NCI-H2227 treated with DMSO at 0.1 percent for 48 hours (cell line): ENCODE results near the gene SENP8.
A peak's percentile ranks its signal among the peaks of the same experiment; 100 is the strongest.

Source experiments
- DNase-seq: peaks from one replicate; lab custom pipeline; 2025; lab: John Stamatoyannopoulos, UW

SENP8 gene

DNA sequence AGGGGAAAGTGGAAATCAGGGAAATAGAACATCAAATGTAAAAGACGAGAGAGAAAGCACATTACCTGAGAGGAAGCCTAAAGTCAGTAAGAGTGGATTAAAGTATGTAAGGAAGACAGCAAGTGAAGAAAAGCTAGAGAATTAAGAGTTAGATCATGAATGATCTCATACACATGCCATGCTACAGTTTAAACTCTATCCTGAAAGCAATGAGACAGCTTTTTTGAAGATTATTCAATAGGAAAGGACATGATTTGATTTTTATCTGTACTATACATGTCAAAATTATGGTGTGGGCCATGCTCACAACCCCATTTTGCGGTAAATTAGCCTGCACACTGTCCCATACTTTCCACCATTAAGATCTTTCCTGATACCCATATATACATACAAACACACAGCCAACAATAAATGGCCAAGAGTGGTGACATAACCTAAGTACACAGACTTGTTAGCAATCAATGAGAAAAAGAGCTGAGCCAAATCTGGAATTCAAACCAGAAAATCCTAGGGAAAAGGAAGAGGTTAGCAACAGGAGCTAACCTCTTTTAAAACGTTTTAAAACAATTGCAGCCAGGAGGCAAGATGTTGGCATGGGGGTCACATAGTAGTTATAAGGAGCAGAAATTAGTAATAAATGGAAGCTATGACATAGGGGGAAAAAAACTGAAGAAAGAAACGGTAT, 4.7 kb upstream of the SENP8 start:
- DNase-seq: no peak

DNA sequence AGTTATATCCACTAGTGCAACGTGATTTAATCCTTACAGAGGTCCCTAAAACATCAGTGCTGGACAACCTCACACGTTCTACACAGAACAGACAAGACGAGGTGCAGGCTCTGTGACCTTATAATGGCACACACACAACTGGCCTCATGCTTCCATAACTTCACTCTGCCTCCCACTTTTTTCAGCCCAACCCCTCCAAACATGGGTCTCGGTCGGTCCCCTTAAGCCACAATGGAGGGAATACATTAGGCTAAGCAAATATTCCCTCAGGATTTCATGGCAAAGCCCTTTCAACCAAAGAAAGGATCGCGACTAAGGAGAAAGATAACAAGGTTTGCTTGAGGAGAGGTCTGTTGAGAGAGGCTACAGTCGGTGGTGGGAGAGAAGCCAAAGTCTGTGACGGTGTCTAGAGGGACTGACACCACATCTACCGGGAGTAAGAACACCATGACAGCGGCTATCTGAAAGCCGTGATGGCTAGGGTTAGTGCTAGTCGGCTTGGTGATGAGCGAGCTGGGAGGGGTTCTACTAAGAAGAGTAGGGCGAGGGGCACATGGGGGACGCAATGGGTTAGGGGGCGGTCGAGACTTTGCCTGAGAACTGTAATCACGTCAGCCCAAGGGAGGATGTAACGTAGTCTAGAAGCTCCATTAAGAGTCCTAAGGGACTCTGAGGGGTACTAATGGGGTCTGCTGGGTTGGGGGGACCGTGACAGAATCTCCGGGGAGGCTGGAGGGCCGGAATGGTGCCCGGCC, 1.3 kb upstream of the SENP8 start:
- DNase-seq: no peak

DNA sequence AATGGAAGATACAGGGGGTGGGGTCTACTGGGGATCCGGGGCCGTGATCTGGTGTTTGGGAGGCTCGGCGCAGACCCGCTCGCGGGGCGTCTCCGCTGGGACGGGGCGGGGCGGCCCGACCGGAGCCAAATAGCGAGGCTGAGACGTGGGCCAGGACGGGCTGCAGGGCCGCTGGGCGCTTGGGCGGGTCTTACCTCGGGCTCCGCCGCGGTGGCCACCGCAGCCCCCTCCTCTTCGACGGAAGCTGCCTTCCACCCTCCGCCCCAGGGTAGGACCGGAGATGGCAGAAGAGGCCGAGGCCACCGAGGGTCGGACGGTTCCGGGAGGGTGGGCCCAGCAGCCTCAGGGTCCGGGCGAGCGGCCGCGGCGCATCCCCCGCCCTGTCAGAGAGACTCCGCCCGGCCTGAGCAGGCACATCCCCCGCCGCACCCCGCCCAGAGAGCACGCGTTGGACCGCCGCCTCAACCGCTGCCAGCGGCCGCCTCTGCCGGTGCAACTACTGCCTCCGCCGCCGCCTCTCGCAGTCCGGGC, 652 bp upstream of the SENP8 start:
- DNase-seq: no peak

DNA sequence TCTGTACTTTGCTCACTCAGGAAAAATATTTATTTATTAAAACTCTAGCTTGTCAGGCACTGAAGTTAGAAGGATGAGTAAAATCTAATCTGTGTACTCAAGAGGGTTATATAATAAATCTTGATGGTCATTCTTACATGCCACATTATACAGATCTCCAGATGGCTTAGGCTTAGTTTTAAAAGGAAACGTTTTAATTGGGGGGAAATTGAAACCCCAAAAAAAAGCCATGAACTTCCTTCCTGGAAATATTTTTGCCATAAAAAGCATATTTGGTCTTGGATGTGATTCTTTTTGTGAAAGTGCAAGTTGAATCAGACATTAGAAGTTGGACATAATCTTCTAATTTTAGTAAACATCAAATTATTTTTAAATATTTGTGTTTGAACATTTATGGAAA, 6.0 kb downstream of the SENP8 start:
- no peak for DNase-seq

DNA sequence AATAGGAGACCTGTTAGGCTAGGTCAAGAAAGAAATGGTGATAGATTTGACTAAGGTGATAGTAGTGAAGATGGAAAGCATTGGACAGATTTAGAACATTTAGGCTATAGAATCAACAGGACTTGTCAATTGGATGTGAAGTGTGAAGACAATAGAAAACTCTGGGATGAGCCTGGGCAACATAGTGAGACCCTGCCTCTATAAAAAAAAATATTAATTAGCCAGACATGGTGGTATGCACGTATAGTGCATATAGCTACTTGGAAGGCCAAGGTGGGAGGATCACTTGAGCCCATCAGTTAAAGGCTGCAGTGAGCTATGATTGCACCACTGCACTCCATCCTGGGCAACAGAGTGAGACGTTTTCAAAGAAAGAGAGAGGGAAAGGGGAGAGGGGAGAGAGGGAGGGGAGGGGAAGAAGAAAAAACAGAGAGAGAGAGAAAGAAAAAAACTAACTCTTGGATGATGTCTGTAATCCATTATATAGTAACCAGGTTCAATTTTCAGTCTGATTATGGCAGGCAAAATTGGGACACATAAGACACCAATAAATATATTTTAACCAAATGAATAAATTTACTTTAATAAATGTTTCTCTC, 9.6 kb downstream of the SENP8 start:
- DNase-seq: no peak

DNA sequence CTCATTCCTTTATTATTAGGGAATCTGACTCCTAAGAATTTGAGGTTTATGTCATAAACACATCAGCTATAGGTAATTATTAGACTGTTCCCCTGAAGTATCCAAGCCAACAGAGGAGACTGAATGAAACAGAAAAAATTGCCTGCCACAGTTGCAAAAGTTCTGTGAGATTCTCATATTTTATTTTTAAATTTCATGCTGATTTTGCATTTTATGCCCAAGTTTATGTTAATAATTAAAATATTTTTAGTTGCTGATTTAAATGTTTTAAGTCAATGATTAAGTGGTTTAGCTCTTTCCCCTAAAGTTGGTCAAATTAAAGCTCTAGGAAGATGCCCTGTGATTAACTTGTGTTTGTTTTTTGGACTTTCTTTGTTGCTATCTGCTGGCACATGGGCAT, 10.2 kb downstream of the SENP8 start:
- DNase-seq: no peak

DNA sequence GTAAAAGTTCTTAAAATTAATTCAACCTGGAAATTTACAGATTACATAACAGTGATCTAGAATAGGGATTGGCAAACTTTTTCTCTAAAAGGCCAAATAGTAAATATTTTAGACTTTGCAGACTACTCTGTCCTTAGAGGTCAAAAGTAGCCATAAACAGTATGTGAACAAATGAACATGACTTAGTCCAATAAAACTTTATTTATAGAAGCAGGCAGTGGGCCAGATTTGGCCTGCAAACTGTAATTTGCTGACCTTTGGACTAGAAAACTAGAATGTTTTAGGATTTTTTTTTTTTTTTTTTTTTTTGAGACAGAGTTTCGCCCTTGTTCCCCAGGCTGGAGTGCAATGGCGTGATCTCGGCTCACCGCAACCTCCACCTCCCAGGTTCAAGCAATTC, 12.1 kb downstream of the SENP8 start:
- DNase-seq: no peak

DNA sequence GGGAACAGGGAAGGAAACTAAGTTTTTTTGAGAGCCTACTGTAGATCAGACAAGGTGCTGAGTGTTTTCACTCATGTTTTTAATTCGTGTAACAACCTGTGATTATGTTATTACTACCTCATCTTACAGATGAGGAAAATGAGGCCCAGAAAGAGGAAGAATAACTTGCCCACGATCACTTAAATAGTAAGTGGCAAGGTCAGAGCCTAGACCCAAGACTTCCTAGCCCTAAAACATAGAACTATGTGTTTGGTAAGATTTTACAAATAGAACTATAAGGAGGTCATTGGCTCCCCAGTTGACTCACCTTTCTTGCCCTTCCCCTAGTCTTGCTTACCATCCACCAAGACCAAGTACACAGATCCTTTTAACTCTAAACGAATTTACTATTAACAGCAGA, 13.7 kb downstream of the SENP8 start:
- no peak for DNase-seq

DNA sequence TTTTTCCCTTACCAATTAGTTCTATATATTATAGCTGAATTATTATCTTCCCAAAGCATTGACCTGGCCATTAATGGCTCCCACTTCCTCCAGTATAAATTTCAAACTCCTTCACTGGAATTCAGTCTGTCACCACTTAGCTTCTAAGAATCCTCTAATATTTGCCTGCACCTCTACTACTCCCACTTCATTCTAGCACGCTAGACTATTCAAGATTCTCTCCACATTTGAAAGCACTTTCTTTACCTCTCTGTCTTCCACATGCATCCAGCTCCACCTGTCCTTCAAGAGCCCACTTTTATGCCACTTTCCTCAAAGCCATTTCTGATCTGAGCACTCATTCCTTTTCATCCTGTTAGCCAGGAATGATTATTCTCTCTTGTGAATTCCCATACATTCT, 15.0 kb downstream of the SENP8 start:
- no peak for DNase-seq

DNA sequence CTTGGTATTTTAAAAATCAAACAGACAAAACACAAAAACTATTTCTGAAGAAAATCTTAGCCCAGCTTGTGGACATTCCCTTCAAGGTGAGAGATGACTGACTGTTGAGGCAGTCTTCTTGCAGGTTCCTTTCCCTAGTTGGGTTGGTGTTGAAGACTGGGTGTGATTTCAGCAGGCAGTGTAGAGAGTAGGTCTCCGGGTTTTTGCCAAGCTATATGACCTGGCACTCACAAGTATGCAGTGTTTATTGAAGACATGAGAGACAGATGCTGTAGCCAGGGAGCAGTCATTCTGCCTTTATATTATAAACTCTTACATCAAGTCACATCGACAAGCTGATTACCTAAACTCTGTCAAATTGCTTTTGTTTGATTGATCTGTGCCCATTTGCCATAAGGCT, 17.5 kb downstream of the SENP8 start:
- DNase-seq: no peak

DNA sequence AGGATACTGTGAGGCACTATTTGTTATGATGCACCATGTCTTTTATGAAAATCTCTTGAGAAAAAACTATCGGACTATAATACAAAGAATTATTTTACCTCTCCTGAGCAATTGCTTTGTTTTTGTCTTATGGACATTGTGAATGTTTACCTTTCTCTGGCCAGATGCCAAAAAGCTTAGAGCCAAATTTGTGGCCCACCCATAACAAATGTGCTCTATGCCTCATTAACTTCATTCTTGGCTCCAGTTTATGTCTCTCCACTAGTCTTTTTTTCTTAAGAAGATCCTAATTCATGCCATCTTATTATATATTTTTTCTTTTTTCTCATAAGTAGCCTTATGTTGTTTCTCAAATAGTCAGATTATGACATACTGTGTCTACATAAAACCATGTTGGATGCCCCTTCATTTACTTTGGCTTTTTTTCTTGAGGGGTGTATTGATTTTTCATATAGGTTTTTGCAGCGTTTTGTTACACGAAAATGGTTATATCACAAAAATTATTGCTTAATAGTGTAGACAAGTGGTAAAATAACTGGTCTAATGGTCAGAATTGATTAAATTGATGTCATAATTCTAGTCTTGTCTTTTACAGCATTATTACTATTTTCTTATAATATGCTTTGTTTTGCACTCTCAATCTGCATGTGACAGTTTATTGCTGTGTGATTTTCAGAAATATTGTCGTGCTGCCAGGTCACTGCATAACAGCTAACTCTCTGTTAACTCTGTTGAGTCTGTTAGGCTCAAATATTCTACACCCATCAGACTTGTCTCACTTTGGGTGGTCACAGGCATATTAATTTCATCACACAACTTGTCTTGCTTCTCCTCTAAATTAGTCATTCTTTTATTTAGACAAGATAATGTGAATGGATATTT, 18.2 kb downstream of the SENP8 start:
- DNase-seq: no peak

DNA sequence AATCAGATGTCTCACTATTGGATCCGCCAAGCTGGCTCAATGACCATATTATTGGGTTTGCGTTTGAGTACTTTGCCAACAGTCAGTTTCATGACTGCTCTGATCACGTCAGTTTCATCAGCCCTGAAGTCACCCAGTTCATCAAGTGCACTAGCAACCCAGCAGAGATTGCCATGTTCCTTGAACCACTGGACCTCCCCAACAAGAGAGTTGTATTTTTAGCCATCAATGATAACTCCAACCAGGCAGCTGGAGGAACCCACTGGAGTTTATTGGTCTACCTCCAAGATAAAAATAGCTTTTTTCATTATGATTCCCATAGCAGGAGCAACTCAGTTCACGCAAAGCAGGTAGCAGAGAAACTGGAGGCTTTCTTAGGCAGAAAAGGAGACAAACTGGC, 21.5 kb downstream of the SENP8 start:
- no peak for DNase-seq

DNA sequence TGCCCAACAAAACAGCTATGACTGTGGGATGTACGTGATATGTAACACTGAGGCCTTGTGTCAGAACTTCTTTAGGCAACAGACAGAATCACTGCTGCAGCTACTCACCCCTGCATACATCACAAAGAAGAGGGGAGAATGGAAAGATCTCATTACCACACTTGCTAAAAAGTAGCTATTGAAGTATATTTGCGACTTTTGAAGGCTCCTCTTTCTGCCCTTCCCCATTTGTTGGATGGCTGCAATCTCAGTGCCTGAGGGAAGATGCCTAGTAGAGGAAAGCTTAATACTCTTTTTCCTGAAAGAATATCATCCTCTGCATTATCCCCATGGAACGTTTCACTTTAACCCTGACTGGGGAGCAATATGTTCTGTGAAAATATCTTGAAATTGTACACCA, 21.9 kb downstream of the SENP8 start:
- no peak for DNase-seq

DNA sequence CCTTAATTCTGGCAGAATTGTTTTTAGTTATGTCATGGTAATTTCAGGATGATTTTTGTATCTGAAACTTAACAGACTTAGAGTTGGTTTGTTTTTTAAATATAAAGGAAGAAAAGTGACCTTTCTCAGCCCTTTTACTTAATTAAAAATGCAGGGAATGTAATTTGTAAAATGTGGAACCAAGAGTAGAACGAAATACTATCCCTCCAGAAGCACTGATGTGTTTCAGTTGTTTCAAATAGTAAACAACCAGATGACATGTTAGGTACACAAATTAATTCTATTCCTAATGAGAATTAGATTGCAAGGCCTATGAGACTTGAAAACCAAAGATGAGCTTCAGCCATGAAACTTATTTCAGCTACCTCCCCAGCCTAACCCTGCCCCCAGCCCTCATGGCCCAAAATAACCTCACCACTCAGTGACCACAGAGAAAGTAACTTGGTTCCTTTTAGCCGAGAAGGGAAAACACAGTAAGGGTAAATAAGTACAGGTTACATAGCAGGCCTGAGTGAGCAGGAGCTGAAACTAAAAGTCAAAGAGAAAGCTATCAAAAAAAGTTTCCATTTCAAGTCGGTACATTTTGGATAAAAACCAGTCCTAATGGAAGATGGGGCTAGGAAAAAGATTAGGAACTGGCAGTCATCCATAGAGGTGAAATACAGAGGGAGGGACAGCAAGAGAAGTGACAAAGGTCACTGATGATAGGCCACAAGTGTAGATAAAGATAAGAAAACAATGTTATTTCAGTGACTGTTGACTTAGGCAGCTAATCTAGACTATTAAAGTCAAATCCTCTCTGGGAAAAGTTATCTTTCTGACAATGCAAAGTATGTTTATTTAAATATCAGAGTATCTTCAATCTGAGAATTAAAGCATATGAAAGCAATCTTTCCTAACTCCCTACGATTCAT, 23.2 kb downstream of the SENP8 start:
- no peak for DNase-seq

DNA sequence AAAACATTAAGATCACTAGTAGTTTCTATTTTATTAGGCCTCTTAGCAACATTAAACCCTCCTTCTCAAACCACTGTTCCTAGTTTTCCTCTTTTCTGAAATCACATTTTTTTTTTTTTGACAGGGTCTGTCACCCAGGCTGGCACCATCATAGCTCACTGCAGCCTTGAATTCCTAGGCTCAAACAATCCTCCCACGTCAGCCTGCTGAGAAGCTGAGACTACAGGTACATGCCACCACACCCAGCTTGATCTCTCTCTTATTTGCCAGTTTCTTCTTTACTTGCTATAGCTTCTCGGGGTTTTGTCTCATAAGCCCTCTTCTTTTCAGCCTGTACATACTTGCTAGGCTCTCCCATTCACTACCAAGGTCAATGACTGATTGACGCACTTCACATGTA, 28.0 kb downstream of the SENP8 start:
- no peak for DNase-seq

DNA sequence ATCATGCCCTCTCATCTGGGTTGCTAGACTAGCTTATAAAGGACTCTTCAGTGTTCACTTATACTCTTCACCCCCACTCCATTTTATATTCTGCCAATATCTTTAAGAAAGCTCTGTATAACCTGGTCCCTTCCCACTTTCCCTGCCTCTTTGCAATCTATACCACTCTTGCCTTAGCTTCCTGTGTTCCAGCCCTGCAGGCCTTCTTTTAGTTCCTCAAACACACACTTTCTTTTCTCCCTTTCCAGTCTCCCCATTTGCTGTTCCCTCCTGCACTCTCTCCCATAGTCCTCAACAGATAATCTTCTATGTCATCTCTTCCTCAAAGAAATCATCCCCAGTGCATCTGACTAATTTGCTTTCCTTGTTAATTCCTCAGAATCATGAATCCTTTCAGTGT, 28.7 kb downstream of the SENP8 start:
- no peak for DNase-seq

DNA sequence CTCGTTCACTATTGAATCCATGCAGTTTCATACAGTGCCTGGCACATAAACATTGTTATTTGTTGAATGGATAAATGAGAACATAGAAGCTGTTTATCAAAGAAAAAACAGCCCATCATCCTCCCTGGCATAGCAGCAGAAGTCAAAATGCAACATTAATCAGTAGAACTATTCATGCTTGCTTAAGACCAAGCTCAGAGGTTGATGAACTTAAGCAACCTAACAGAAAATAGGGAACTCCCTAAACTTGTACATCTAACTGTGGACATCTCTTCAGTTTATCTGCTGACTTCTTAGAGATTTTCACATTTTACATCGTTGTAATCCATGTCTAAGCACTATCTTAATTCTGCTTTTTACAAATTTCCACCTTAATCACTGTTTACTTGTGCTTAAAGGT, 29.2 kb downstream of the SENP8 start:
- no peak for DNase-seq

DNA sequence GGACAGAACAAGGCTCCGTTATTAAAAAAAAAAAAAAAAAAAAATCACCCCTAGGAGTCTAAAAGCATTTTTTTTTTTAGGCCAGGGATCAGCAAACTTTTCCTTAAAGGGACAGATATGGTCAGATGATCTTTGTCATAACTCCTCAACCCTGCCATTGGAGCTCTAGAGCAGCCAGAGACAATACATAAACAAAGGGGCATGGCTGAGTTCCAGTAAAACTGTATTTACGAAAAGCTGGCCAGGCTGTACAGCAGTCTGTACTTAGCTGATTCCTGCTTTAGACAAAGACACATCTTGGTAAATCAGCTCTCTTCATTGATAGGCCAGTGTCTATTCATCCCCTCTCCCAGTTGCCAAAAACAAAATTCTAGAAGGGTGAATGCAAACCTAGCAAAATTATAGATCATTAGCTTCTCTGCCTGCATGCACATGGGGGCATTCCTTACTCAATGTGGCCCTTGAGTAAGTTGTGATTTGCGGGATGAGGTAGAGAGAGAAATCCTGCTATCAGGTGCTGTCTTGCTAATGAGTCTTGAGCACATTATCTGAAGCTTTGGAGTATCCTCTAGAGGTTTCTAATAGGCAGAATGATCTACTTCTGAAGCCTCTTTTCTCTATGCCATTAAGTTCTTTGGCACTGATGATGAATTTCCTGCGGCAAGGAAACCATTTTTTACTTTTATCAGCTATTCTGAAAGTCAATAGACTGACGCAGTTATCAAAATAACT, 35.2 kb downstream of the SENP8 start:
- DNase-seq: no peak

DNA sequence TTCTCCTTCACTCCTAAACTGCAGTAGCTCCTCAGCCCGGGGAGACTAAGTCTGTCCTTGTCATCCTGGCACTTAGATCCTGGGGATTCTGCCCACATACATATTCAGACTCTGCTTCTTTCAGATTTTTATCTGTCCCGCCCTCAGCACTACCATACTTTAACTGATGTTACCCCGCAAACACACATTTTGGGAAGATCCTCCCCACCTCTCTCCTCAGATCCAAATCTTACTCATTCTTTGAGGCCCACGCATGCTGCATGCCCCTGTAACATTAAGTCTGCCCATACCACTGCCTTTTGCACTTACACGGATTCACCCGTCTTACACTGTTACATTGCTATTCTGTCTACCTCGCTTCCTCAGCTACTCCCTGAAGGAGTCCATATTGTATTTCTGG, 36.1 kb downstream of the SENP8 start:
- DNase-seq: no peak

DNA sequence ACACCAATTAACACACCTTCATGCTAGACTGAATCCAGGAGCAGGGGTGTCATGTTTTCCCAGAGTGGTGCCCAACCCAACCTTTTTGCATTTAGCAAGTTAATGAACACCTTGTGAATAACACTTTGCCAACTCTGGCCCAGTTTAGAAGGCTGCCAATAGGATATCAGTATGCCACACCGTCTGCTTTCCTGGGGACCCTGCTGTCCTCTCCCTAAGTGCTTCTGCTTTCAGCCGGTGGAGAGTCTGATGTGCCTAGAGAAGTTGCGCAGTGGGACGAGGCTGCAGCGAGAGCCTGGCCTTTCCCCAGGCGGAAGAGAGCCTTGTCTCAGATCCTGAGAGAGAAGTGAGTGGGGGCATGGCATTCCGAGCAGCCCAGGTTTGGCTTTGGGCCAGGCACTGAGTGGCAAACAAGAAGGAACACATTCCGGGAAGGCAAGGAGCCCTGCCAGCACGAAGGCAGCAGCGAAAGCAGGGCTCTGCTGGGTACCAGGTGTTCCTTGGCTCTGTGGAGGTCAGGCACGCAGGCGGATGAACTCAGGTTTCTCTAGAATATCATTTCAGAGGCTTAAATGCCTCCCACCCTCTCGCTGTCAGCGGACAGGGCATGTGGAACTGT, 36.9 kb downstream of the SENP8 start:
- DNase-seq: peak; percentile 37
